Epithelial cell of esophagus (primary cell): ENCODE data around the gene MYH7B.

Experiments
- DNase-seq: peaks from one replicate; pipeline ENCODE4 v3.0.0; 2010; ENCODE audit warnings: low read depth
- H3K4me3 ChIP-seq: 2 replicates; pipeline ENCODE4 v1.5.1; 2011; ENCODE audit warnings: mild to moderate bottlenecking, low read length, control low read depth
- CTCF ChIP-seq: IDR thresholded peaks from 2 replicates; pipeline ENCODE4 v1.5.1; 2011; ENCODE audit warnings: low read depth, mild to moderate bottlenecking, low read length, control low read depth, inconsistent platforms; ENCODE audit not compliant: insufficient read depth; ENCODE audit errors: missing control alignments

Gene MYH7B

GRCh38 chr20:34990231-34990630 lies 34.6 kb downstream of the MYH7B start:
- TF ChIP-seq CTCF, result no peak
- no peak overlapping the region for H3K4me3 ChIP-seq
- no peak for DNase-seq

- DNase-seq, result no peak
- no peak overlapping the region for H3K4me3 ChIP-seq
- no peak for TF ChIP-seq CTCF
Observed at GRCh38 chr20:34990661-34991214, 35.1 kb downstream of the MYH7B start.

GRCh38 chr20:34992751-34993417 lies 37.2 kb downstream of the MYH7B start:
- no peak for TF ChIP-seq CTCF
- no peak overlapping the region for H3K4me3 ChIP-seq
- DNase-seq, result no peak

GRCh38 chr20:34993941-34994508 lies 38.4 kb downstream of the MYH7B start:
- no peak for TF ChIP-seq CTCF
- no peak for DNase-seq
- no peak overlapping the region for H3K4me3 ChIP-seq

GRCh38 chr20:34994509-34995131 lies 39.0 kb downstream of the MYH7B start:
- DNase-seq, result no peak
- no peak for TF ChIP-seq CTCF
- no peak overlapping the region for H3K4me3 ChIP-seq

- H3K4me3 ChIP-seq, result no peak overlapping the region
- no peak for TF ChIP-seq CTCF
- DNase-seq, result no peak
Observed at GRCh38 chr20:34995192-34995591, 39.5 kb downstream of the MYH7B start.
